Muscle layer of colon (tissue), 2 donors: ENCODE data around the gene CBARP.
A peak's percentile ranks its signal among the peaks of the same experiment; 100 is the strongest.

Source experiments
- H3K27ac ChIP-seq: one replicate; pipeline ENCODE4 v1.7.0; 2013; ENCODE audit warnings: low read depth, mild to moderate bottlenecking, low read length, moderate library complexity
- H3K27me3 ChIP-seq, 2 donors: one replicate each; pipeline ENCODE4 v1.7.0; 2013; ENCODE audit warnings: low read length in 2 of 2, mild to moderate bottlenecking in 2 of 2; ENCODE audit not compliant: insufficient read depth in 2 of 2, control insufficient read depth in 1 of 2
- H3K36me3 ChIP-seq: one replicate; pipeline ENCODE4 v1.7.0; 2013; ENCODE audit warnings: mild to moderate bottlenecking, low read length; ENCODE audit not compliant: insufficient read depth
- H3K4me1 ChIP-seq: one replicate; pipeline ENCODE4 v1.7.0; 2013; ENCODE audit warnings: mild to moderate bottlenecking, low read length; ENCODE audit not compliant: insufficient read depth
- H3K4me3 ChIP-seq, 2 donors: one replicate each; pipeline ENCODE4 v1.7.0; 2013; ENCODE audit warnings: low read length in 2 of 2, low read depth in 1 of 2, mild to moderate bottlenecking in 1 of 2, moderate library complexity in 1 of 2
- H3K9ac ChIP-seq: one replicate; pipeline ENCODE4 v1.7.0; 2013; ENCODE audit warnings: low read length
- H3K9me3 ChIP-seq: one replicate; pipeline ENCODE4 v1.7.0; 2013; ENCODE audit warnings: mild to moderate bottlenecking, low read length
- donor health status: abdominal sarcoma.
- donor health status: Adenocarcinoma of cecum.

Gene CBARP

DNA sequence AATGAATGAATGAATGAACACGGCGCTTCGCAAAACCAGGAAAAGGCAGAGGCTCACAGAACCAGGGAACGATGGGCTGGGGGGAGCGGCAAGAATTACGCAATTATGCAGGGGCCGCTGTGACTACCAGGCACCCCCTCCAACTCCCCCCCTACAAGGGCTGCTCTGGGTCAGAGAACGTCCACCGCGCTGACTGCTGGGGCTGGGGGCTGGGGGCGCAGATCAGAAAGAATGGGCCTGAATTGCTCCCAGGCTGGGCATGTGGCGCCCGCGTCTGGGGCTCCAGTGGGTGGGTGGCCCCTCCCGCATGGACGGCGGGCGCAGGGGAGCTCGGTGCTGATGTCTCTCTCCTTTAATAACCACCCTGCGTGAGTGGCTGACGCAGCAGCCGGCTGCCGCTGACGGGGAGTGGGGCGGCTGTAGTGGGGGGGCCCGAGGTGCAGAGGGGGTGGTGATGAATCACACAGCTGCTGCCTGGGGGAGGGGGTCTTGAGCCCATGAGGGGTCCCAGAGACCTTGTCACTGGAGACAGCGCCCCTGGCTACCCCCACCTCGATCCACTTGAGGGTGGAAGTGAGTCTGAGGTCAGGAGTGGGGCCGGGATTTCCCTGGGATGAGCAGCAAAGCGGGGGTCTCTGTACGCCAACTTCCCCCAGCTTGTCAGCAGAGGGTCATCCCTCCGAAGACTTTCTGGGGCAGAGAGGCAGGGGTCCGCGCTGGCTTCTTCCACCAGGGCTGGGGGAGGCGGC lies 29.8 kb upstream of the CBARP start:
- peak overlapping the region in 1 of 2 donors; percentile 41 for H3K4me3 ChIP-seq
- peak overlapping the region; percentile 79 for H3K9ac ChIP-seq
- no peaks in the 10 kb centered on the region for H3K9me3 ChIP-seq
- no peaks in the 10 kb centered on the region for H3K27me3 ChIP-seq
- H3K36me3 ChIP-seq, result peaks cover 22% of the 10 kb centered on the region
- H3K27ac ChIP-seq, result peak overlapping the region; percentile 98
- H3K4me1 ChIP-seq, result peaks cover 50% of the 10 kb centered on the region

DNA sequence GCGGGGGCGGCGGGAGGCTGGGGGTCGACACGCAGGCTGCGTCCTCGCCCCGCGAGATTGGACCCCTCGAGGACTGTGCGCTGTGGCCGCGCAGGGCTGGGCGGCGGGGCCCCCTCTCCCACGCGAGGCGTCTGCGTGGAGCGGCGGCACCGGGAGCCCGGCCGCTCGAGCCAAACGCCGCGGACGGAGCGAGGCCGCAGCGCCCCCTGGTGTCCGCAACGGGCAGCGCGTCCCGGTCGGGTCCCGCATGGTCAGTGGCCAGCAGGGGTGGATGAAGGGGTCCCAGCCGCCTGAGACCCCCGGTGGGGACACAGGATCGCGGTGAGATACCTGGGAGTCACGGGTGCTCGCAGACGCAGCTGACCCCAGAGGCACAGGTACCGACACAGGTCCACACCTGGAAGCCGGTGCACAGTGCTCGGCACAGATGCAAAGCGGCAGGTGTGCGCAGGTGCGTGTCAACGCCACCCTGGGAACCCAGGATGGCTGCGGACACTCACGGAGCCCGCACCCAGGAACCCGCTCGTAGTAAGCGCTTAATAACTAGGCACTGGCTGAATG lies 29.2 kb upstream of the CBARP start:
- Histone ChIP-seq H3K27ac (peak overlapping the region; percentile 93), H3K9me3 (no peaks in the 10 kb centered on the region), H3K27me3 (no peaks in the 10 kb centered on the region), H3K4me3 (peak overlapping the region; percentile 41 to 70), H3K36me3 (peaks cover 15% of the 10 kb centered on the region), H3K4me1 (peaks cover 50% of the 10 kb centered on the region), H3K9ac (peak overlapping the region; percentile 27)

DNA sequence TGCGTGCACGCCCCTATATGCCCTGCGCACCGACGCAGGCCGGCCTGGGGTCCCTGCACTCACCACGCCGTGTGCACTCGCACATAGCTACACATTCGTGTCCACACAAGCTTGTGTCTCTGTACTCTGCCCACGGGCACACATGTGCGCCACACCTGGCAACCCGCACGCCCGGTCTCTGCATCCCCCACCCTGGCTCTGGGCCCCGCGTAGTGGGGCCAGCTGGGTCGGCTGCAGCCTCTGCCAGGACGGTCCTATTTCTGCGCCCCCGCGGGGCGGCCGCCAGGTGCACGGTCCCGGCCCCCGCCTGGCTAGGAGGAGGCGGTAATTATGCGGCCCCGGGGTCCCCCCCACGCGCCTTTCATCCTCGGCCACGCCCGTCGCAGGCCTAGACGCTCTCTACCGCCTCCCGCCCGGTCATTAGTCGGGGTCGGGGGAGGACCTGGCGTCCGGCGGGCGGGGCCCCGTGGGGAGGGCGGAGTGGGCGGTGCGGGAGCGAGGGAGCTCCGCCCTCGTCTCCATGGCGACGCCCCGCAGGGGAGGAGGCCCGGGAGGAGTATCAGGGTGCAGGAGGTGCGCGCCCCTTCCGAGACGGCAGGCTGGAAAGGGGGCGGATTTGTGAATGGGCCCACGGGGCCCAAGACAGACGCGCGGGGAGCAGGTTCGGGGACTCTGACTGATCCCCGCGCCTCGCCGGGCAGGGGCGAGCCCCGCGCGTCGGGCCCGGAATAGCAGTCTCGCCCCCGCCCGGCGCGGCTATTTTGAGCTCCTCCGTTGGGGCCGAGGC lies 28.5 kb upstream of the CBARP start:
- no peak overlapping the region for H3K9ac ChIP-seq
- no peaks in the 10 kb centered on the region for H3K27me3 ChIP-seq
- peaks cover 8% of the 10 kb centered on the region for H3K36me3 ChIP-seq
- H3K9me3 ChIP-seq, result no peaks in the 10 kb centered on the region
- peaks cover 50% of the 10 kb centered on the region for H3K4me1 ChIP-seq
- peak overlapping the region; percentile 93 for H3K27ac ChIP-seq
- peak overlapping the region; percentile 28 to 70 for H3K4me3 ChIP-seq

DNA sequence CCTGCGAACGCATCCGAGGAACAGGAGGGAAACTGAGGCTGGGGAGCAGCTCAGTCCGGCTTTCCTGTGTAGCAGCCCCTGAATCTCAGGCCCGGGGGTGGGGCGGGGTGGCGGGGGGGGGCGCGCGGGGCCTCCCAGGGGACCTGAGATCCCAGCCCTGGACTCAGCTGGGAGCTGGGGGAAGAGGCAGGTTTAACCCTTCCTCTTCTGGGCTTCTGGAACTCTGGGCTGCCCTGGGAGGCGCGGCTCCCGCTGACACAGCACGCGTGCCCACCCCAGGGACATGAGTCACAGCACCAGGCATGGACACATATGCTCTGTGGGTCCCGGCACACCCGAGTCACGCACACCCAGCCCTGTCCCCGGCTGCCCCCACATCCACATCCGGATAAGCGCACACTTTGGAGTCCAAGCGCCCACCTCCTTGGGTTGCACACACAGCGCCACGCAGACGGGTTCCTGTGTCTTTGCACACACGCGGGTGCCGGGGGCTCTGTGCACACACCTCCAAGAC lies 27.9 kb upstream of the CBARP start:
- Histone ChIP-seq H3K9ac (no peak overlapping the region), H3K27me3 (no peaks in the 10 kb centered on the region), H3K4me3 (peak overlapping the region; percentile 28 to 70), H3K4me1 (peaks cover 46% of the 10 kb centered on the region), H3K27ac (peak overlapping the region; percentile 93), H3K9me3 (no peaks in the 10 kb centered on the region), H3K36me3 (peaks cover 2% of the 10 kb centered on the region)

DNA sequence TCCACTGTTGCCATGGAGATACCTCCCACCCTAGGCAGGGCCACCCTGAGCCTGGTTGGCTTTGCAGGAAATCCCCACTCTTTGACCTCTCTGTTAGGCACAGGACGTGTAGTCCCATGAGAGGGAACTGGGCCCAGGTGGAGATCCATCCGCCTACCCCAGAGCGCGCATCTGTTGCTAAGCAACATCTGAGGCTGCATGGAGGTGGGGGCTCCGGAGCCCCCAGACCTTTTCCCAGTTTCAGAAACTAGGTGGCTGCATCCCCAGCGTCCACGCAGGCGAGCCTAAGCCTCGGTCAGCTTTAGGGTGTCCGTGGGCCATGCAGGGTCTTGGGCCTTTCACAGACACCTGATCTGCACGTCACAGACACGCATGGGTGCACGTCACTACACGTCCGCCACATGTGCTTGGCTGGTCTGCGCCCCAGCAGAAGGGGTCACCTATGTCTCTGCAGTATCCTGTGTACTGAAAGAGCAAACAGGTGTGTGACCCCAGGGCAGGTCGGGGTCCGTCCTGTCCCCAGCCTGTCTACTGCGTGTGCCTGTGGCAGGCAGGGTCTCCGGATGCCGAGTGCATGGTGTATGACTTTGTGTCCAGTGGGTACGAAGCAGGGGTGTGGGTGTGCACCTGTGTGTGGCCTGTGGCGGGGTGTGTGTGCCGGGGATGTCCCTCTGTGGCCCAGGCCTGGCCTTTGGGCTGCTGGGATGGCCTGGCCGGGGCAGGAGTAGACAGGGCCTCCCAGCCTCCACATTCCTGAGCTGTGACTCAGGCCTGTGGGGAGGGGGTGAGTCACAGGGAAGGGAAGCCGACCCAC lies 27.2 kb upstream of the CBARP start:
- no peak overlapping the region for H3K4me3 ChIP-seq
- peak overlapping the region; percentile 93 for H3K27ac ChIP-seq
- H3K9ac ChIP-seq, result no peak overlapping the region
- H3K9me3 ChIP-seq, result no peaks in the 10 kb centered on the region
- no peaks in the 10 kb centered on the region for H3K27me3 ChIP-seq
- H3K36me3 ChIP-seq, result no peaks in the 10 kb centered on the region
- H3K4me1 ChIP-seq, result peaks cover 49% of the 10 kb centered on the region

DNA sequence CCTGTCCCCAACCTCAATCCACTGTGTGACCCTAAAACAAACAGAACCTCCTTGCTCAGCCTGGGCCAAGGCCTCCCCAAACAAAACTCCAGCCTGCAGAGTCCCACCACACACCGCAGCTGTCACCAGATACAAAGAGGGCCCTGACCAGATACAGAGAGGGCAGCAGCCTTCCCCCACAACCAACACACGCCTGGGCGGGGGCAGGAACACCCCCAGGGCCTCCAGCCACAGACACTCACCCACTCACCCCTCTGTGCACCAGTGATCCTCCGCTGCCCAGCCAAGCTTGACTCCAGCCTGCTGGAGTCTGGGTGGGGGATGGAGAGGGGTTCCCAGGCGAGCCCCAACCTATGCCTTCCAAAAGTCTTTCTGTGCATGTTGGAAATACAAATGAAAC lies 25.4 kb upstream of the CBARP start:
- no peaks in the 10 kb centered on the region for H3K9me3 ChIP-seq
- no peak overlapping the region for H3K9ac ChIP-seq
- H3K27me3 ChIP-seq, result no peaks in the 10 kb centered on the region
- H3K36me3 ChIP-seq, result peaks cover 3% of the 10 kb centered on the region
- no peak overlapping the region for H3K4me3 ChIP-seq
- no peak overlapping the region for H3K27ac ChIP-seq
- peaks cover 49% of the 10 kb centered on the region for H3K4me1 ChIP-seq

DNA sequence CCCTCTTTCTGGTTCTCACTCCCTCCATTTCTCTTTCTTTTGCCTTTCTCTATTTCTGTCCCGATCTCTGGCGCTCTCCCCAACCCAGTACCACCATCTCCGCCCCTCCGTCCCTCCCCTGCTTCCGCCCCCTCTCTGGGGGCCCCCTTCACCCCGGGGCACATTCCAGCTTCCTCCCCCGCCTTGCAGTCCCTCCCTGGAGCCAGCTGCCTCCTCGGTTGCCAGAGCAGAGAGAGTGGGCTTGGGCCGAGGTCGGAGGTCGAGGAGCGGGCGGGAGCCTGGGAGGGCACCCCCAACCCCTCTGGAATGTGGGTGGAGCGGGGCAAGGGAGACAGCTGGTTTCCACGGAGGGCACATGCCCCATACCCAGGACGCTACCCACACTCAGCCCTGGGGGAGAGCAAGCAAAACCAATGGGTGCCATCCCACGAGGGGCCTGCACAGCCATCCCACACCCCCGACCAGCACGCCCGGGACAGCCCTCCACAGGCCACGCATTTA lies 24.9 kb upstream of the CBARP start:
- H3K27ac ChIP-seq, result no peak overlapping the region
- peaks cover 47% of the 10 kb centered on the region for H3K4me1 ChIP-seq
- H3K9ac ChIP-seq, result no peak overlapping the region
- no peak overlapping the region for H3K4me3 ChIP-seq
- peaks cover 8% of the 10 kb centered on the region for H3K36me3 ChIP-seq
- no peaks in the 10 kb centered on the region for H3K27me3 ChIP-seq
- no peaks in the 10 kb centered on the region for H3K9me3 ChIP-seq

DNA sequence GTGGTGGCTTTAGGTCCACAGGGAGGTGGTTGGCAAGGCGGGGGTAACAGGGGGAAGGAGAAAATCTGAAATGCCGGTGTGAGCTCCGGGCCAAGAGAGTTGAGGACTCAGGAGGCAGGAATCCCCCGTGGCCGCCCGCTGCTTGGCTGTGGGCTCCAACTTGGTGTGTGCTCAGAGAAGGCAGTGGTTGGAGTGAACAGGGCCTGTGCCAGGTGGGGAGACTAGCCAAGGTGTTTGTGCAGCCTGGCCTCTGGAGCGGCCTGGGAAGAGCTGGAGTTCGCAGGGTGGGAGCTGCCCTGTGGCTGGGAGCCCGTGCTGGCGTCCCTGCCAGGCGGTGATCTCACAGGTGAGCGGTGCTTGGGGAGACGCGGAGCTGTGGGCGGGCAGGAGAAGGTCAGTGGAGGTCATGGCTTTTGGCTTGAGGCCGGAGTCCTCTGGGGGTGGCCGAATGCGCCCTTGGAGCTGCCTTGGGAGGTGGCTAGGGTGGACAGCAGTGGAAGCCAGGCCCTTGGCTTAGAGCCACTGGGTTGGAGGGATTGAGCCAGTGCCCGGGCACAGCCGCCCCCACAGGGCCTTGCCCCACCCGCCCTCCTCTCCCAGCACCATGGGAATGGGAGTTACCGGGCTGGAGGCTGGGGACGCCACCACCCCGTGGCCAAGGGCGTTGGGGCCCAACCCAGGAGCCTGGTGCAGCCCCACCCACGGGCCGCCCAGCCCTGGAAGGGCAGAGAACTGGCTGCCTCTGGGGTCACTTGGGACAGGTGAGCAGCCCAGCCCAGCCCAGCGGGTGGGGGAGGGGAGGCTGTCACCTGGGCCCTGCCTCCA lies 24.2 kb upstream of the CBARP start:
- H3K27ac ChIP-seq, result peak overlapping the region; percentile 81
- peak overlapping the region; percentile 63 for H3K9ac ChIP-seq
- peaks cover 14% of the 10 kb centered on the region for H3K36me3 ChIP-seq
- H3K4me1 ChIP-seq, result peaks cover 41% of the 10 kb centered on the region
- no peaks in the 10 kb centered on the region for H3K9me3 ChIP-seq
- H3K27me3 ChIP-seq, result no peaks in the 10 kb centered on the region
- H3K4me3 ChIP-seq, result peak overlapping the region; percentile 55 to 67

DNA sequence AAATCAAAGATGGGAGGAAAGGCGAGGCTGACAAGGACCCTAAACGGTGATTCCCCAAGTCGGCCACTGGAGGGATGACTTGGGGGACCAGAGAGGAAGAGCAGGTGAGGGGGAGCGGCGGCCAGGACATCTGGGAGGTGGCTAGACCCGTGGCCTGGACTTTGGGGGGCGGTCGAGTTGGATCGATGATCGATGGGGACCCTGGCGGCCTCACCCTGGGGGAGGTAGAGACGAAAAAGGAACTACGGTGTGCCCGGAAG lies 23.7 kb upstream of the CBARP start:
- peaks cover 41% of the 10 kb centered on the region for H3K4me1 ChIP-seq
- H3K27me3 ChIP-seq, result no peaks in the 10 kb centered on the region
- H3K9ac ChIP-seq, result peak overlapping the region; percentile 63
- H3K27ac ChIP-seq, result peak overlapping the region; percentile 81
- H3K36me3 ChIP-seq, result peaks cover 19% of the 10 kb centered on the region
- H3K4me3 ChIP-seq, result peak overlapping the region; percentile 55 to 67
- H3K9me3 ChIP-seq, result no peaks in the 10 kb centered on the region

DNA sequence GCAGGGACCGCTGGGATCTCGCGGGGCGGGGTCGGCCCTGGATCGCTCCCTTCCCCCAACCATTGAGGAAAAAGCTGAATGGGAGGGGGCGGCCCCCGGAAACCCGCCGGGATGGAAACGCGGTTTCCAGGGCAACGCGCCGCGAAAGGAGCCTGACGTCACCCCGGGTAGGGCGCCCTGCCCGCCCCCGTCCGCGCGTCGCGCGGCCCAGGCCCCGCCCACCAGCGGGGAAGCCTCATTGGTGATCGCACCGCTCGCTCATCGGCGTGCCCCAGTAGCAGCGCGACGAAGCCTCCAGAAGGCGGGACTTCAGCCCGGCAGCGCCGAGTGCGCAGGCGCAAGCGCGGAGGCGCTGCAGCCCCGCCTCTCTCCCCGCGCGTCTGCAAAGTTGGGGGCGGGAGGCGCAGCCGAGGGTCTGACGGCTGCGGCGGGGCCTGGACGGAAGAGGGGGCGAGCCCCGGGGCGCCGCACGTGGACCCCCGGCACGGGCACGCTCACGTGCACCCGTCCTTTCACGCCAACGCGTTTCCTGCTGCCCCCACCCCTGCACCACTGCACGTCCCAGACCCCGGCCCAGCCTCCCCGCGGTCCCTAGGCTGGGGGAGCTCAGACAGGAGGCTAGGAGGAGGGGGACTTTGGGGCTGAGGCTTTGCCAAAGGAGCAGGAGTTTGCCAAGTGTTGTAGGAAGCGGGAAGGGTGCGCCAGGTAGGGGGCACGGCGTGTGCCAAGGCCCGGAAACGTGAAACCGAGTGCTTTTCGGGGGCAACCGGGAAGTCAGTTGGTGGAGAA lies 23.1 kb upstream of the CBARP start:
- no peaks in the 10 kb centered on the region for H3K27me3 ChIP-seq
- peak overlapping the region; percentile 90 for H3K27ac ChIP-seq
- H3K9ac ChIP-seq, result peak overlapping the region; percentile 63
- no peaks in the 10 kb centered on the region for H3K9me3 ChIP-seq
- H3K4me1 ChIP-seq, result peaks cover 37% of the 10 kb centered on the region
- H3K36me3 ChIP-seq, result peaks cover 20% of the 10 kb centered on the region
- peak overlapping the region; percentile 55 to 67 for H3K4me3 ChIP-seq
